Stimulated activated CD8-positive, alpha-beta memory T cell treated with anti-CD3 and anti-CD28 coated beads, Interleukin-2, amount 100 ng/mL, for 48 hours (primary cell): ENCODE results near the gene MIPEP.
"Not testable (repeated sequence)": the region's sequence is repeated elsewhere in the genome, so short reads cannot be mapped to it uniquely, and the experiment has no call there.

Experiments used
- DNase-seq, 2 donors: peaks; one replicate each; pipeline ENCODE4 v3.0.0-alpha.2; 2020; ENCODE audit warnings: low read depth in 2 of 2

MIPEP gene

DNA sequence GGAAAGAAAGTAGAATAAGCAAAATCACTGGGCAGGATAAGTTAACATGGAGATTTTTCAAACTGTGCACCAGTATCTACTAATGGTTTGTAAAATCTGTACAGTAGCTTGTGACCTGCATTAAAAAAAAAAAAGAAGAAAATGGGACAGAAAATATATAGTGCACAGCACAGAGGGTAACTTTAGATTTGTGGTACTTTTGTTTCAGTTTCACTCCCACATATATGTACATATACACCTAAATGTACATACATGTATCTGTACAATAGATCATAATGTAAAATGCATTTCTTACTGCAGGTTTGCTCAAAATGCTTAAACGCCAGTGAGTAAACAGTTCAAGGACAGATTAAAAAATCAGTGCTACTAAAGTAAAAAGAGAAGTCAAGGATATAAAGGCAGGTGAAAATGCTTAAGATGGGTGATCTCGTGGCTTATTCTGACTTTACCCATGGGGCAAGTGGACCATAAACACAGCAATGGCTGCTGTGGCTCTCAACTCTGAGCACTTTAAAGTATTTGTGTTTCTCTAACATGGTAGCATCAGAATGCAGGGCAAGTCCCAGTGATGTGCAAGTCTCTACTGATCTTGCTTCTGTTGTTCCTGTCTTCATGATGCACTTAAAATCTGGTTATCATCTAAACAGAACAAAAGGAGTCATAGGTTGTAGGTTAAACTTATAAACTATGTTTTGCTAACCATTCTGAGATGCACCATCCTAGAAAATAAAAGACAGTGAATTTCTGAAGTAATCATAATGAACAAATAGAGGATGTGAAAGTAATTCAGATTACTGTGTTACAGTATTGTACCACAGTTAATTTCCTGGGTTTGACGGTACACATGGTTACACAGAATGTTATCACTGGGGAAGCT is 112.3 kb downstream of the MIPEP start:
- no peak for DNase-seq

DNA sequence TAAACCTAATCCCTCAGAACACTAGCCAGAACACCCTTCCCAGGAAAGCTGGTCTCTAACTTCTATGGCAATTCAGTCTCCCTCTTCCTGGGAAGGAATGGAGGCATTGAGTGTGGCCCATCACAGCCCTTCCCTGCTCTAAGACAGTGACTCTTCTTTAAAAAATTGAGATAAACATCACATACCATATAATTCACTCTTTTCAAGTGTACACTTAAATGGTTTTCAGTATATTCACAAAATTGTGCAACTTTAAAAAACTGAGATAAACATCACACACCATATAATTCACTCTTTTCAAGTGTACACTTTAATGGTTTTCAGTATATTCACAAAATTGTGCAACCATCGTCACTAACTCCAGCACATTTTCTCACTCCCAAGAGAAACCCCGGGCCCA is 116.5 kb downstream of the MIPEP start:
- DNase-seq, result no peak

GRCh38 chr13:23771956-23772355 is 117.2 kb downstream of the MIPEP start:
- DNase-seq, result no peak

DNA sequence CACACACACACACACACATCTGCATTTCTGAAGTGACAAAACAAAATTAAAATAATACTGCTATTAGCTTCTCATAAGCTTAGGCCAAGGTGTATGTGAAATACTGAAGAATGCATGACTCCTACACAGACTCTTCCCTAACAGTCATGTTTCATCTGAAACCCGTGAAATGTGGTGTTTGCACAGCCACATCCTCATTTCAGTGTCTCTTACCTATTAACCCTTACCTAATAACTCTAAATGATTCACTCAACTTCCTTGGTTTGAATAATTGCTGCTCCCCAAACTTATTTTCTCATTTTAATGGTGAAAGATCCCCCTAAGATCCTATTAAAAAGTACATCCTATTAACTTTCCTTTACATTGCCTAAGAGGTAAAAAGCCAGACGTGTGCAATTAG is 117.6 kb downstream of the MIPEP start:
- DNase-seq, result no peak

DNA sequence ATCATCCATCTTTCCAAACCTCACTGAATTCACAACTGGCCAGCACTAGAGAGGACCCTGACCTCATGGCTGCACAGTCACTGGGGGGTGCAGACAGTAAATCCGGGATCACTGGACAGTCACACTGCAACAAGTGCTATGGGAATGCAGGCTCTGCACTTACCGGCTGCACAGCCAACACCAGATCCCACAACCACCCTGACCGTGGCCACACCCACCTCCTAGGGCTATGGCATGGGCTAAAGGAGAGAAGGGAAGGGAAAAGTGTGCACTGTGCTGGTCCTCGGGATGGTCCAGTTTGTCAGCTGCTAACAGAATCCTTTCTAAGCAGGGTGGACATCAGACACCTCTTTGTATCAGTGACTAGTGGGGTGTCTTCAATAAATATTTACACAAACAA is 118.2 kb downstream of the MIPEP start:
- DNase-seq, result no peak

DNA sequence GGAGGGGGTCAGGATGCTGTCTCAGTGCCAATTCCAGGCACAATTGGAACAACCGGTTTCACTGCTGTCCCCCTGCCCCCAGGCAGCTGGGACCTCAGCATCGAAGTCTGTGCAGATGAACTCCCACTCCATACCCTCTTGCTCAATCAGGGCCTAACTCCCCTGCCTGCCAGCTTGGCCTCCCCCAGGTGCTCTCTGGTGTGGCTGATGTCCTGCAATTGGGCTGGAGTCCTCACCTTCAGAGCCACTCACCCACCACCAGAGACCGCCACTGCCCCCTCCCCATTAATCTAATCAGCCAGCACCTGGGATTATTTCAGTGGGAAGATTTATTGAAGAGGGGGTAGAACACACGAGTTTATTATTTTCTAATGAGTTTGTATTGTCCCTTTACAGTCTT is 118.8 kb downstream of the MIPEP start:
- no peak for DNase-seq

- no peak for DNase-seq
These were observed 119.8 kb downstream of the MIPEP start for GRCh38 chr13:23769401-23769800.

GRCh38 chr13:23767838-23768237 is 121.4 kb downstream of the MIPEP start:
- DNase-seq, result no peak

GRCh38 chr13:23766939-23767338 is 122.3 kb downstream of the MIPEP start:
- DNase-seq, result no peak

GRCh38 chr13:23766283-23766682 is 122.9 kb downstream of the MIPEP start:
- DNase-seq, result no peak

- no peak for DNase-seq
These were observed 123.7 kb downstream of the MIPEP start for GRCh38 chr13:23765531-23765930.

GRCh38 chr13:23763318-23763717 is 125.9 kb downstream of the MIPEP start:
- no peak for DNase-seq

GRCh38 chr13:23761760-23762159 is 127.4 kb downstream of the MIPEP start:
- DNase-seq, result not testable (repeated sequence)

GRCh38 chr13:23760000-23760399 is 129.2 kb downstream of the MIPEP start:
- DNase-seq, result no peak

GRCh38 chr13:23758798-23759527 is 130.2 kb downstream of the MIPEP start:
- DNase-seq, result no peak

GRCh38 chr13:23754997-23755396 is 134.2 kb downstream of the MIPEP start:
- no peak for DNase-seq

DNA sequence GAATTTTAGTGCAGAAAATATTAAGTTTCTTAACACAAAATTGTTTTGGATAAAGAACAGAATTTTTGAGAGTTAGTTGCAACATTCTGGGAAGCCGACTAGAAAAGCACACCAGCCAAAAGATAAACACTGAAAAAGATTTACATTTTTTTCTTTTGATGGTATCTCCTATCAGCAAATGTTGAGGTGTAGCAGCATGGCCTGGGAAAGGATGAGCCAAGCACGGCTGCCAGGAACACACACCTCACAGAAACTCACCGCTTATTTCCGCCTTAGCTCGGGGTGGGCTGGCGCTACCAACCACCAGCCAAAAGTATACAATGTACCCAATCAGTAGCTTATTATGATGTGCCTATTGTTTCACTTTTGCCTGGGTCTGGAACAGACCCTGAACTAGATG is 134.7 kb downstream of the MIPEP start:
- DNase-seq, result no peak

DNA sequence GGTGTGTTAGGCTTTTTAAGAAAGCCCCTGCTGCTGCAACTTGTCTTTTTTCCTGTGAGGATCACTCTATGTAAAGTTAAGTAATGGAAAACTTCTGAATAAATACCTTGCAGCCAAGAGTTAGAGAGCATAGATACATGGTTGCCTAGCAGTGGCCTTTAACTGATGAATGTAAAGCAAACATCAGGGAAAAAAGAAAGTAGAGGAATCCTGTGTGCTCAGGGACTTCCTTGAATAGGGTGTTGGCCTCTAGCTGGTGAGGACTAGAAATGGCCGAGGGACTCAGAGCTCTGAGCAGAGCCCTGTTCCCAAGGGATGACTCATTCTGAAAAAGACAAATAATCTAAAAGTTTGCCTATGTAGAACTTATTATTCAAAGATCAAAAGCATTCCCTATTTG is 135.7 kb downstream of the MIPEP start:
- DNase-seq, result no peak

- DNase-seq, result no peak
These were observed 136.8 kb downstream of the MIPEP start for GRCh38 chr13:23752111-23753001.

DNA sequence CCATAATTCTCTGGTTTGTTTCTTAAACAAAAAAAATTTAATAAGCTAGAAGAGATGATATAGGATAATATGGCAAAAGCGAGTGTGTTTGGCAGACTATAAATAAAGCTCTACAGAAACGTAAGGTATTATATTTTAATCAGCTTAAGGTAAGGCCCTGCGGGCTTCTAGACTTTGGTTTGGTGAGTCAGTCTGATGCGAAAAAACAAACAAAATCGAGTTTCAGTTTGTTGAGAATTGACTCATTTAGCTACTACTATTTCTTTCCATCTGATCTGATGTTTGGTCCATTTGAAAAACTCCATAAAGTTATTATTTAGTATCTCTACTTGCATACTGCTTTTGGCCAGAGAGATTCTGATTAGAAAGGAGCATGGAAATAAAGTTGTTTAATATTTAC is 138.0 kb downstream of the MIPEP start:
- no peak for DNase-seq

DNA sequence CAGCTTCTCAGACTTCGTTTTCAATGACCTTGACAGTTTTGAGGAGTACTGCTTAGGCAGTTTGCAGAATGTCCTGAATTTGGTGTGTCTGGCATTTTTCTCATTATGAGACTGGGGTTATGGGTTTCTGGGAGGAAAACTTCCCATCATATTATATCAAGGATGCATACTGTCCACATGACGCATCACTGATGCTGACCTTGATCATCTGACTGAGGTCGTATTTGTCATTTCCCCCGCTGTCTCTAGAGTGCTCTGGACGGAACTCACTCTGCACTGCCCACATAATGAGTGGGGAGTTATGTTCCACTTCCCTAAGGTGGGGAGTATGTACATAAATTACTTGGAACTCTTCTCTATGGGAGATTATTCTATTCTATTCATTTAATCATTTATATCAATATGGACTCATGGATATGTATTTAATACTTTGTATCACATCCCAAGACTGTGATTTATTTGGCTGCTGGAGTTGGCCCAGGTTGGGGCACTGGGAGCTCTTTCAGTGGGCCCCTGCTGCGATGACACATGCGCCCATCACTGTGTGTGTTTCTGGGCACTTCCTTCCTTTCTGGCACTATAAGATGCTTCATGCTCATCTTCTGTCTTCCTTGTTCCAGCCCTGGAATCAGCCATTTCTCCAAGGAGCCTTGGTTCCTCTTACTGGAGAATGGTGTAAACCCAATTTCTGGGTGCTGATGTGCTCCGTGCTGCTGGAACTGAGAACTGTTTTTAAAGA is 138.6 kb downstream of the MIPEP start:
- DNase-seq, result no peak
